ENCODE results near the gene TSC22D2. TPM values are rescaled to one million over a fixed set of nuclear protein-coding genes. Genes with fewer than 3 reads are reported as not detected.

Gene TSC22D2
- total RNA-seq, 1 experiment from 2014 or later: 20.0 TPM

DNA sequence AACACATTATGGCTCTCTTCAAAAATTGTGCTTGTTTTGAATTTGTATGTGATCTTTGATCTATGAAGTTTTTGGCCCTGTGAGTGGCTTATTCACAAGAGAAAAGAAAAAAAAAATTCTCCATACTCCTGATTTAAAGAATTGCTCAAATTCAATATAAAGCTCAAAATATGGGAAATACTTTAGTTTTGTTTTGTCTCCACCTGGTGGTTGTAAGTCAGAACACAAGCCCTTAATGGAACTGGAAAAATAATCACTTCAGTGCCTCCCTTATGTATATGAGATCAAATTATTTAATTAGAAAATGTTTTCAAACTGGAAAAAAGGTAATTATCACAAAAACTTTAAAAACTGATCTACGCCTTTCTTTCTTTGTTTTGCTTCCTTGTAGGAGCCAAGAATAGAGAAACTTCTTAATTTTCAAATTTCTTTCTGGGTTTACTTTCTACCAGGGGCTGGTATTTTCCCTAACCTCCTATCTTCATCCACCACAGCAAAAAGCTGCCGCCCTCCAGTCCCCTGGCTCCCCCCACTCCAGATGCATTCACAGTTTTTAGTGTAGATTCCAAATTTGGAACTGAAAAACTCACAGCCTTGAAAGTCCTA lies 87.6 kb downstream of the TSC22D2 start:
- ChIA-PET POLR2A (interaction anchor here (1.0 to 1.4 kb wide), 2 partner anchors 86 to 257 kb away, joined by 3 to 4 read pairs; no protein-coding TSS in a partner anchor), CTCF (interaction anchor here (0.6 to 4.0 kb wide), 30 partner anchors 9 to 730 kb away, joined by 3 to 69 read pairs (median 4); partner anchors contain the start of gene TSC22D2), RAD21 (ENCODE audit: low non-redundant PET in 1 of 2, low total read pairs in 2 of 2, uncharacterized antibody in 2 of 2, unreplicated experiment in 2 of 2) (interaction anchor here (1.0 to 1.6 kb wide), 4 partner anchors 86 to 268 kb away, joined by 4 to 10 read pairs (median 6); no protein-coding TSS in a partner anchor)
- no peak overlapping the region for H3K9ac ChIP-seq (ENCODE audit: low read length)
- H3K27me3 ChIP-seq (ENCODE audit: insufficient read depth, low read length): no peaks in the 10 kb centered on the region
- DNase-seq (ENCODE audit: low read depth, low spot score) (peak; percentile 35), ATAC-seq (peak; percentile 62; the same call in 1 of the 2 replicates)
- H3K27ac ChIP-seq (ENCODE audit: low read depth, low read length): no peak overlapping the region
- no peaks in the 10 kb centered on the region for H3K36me3 ChIP-seq (ENCODE audit: control insufficient read depth in 1 of 2, insufficient read depth in 2 of 2, low read length in 2 of 2)
- no peak overlapping the region for H3K4me2 ChIP-seq (ENCODE audit: low read length)
- no peaks in the 10 kb centered on the region for H3K79me2 ChIP-seq (ENCODE audit: insufficient read depth, low read length)
- no peaks in the 10 kb centered on the region for H3K9me2 ChIP-seq (ENCODE audit: insufficient read depth)
- BruUV-seq (replicated peaks): no TSS peak
- H3K9me3 ChIP-seq (ENCODE audit: control insufficient read depth in 1 of 2, insufficient read depth in 1 of 2, low read depth in 1 of 2, low read length in 2 of 2): peaks cover 0 to under 1% of the 10 kb centered on the region in 2 experiments; a peak in 1 of 4 replicates
- TF ChIP-seq ZNF274 (IDR thresholded peaks at IDR 0.05; ENCODE audit: low read depth, low read length): no peak
- TF ChIP-seq POLR2AphosphoS5 (IDR thresholded peaks at IDR 0.05; ENCODE audit: low read depth, low read length): no peak
- TF ChIP-seq, protein P1, sequence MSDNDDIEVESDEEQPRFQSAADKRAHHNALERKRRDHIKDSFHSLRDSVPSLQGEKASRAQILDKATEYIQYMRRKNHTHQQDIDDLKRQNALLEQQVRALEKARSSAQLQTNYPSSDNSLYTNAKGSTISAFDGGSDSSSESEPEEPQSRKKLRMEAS (IDR thresholded peaks at IDR 0.05): no peak
- no peak for TF ChIP-seq YY1 (IDR thresholded peaks at IDR 0.05; ENCODE audit: extremely low read depth, insufficient replicate concordance, low read depth, low read length)
- TF ChIP-seq SP1 (IDR thresholded peaks at IDR 0.05; ENCODE audit: low read depth): no peak
- TF ChIP-seq, protein P2, sequence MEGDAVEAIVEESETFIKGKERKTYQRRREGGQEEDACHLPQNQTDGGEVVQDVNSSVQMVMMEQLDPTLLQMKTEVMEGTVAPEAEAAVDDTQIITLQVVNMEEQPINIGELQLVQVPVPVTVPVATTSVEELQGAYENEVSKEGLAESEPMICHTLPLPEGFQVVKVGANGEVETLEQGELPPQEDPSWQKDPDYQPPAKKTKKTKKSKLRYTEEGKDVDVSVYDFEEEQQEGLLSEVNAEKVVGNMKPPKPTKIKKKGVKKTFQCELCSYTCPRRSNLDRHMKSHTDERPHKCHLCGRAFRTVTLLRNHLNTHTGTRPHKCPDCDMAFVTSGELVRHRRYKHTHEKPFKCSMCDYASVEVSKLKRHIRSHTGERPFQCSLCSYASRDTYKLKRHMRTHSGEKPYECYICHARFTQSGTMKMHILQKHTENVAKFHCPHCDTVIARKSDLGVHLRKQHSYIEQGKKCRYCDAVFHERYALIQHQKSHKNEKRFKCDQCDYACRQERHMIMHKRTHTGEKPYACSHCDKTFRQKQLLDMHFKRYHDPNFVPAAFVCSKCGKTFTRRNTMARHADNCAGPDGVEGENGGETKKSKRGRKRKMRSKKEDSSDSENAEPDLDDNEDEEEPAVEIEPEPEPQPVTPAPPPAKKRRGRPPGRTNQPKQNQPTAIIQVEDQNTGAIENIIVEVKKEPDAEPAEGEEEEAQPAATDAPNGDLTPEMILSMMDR (IDR thresholded peaks at IDR 0.05 in 2 of 3, conservative IDR thresholded peaks at IDR 0.05 in 1 of 3; ENCODE audit: borderline replicate concordance in 1 of 3, insufficient read depth in 1 of 3, low read depth in 2 of 3, low read length in 2 of 3): peak; percentile 53 to 95 (median 78)
- no peak for TF ChIP-seq SRF (IDR thresholded peaks at IDR 0.05; ENCODE audit: low read depth)
- TF ChIP-seq RAD21 (IDR thresholded peaks at IDR 0.05; ENCODE audit: low read depth): peak; percentile 94
- TF ChIP-seq EZH2 (IDR thresholded peaks at IDR 0.05): no peak
- TF ChIP-seq TCF7L2 (IDR thresholded peaks at IDR 0.05; ENCODE audit: borderline replicate concordance, extremely low read depth, insufficient read depth, insufficient read length): no peak
- TF ChIP-seq ELF1 (IDR thresholded peaks at IDR 0.05; ENCODE audit: borderline replicate concordance, low read depth): no peak
- no peak for TF ChIP-seq CEBPB (IDR thresholded peaks at IDR 0.05; ENCODE audit: low read depth)
- H2AFZ ChIP-seq (ENCODE audit: low read depth, low read length, poor library complexity, severe bottlenecking): no peak overlapping the region
- no peaks in the 10 kb centered on the region for H4K20me1 ChIP-seq (ENCODE audit: insufficient read depth)
- H3K4me3 ChIP-seq (replicated peaks in 1 of 2; ENCODE audit: low read depth in 1 of 2, low read length in 2 of 2): no peak overlapping the region
- no peaks in the 10 kb centered on the region for H3K4me1 ChIP-seq (ENCODE audit: control insufficient read depth in 1 of 2, insufficient read depth in 2 of 2, low read length in 2 of 2)
- intact Hi-C loops (cut with micrococcal nuclease): loop anchor here (1.0 to 10.0 kb wide), 6 partner anchors 191 to 561 kb away; no protein-coding TSS in a partner anchor

All from HCT116 (cell line).